ENCODE results near the gene PPP2CA. TPM values are rescaled to one million over a fixed set of nuclear protein-coding genes. Genes with fewer than 3 reads are reported as not detected.

The PPP2CA gene
- total and polyA plus RNA-seq, 9 donors = 28.0 to 142 (median 81.7) TPM

GRCh38 chr5:134249469-134250379 is 23.9 kb upstream of the PPP2CA start:
- WGBS, 3 donors = 81 to 84% (median 83%) methylated on average over 15 of the region's 15 CpGs
- no peak overlapping the region for H3K4me3 ChIP-seq
- H3K27me3 ChIP-seq = no peaks in the 10 kb centered on the region
- no peaks in the 10 kb centered on the region for H3K36me3 ChIP-seq
- H3K9me3 ChIP-seq = no peaks in the 10 kb centered on the region
- peaks cover 2% of the 10 kb centered on the region for H3K4me1 ChIP-seq (ENCODE audit: insufficient read depth)
- no peak for DNase-seq
- H3K27ac ChIP-seq = no peak overlapping the region
- intact Hi-C loops (cut with DNase I) = no loop called here
- TF ChIP-seq, protein P1, sequence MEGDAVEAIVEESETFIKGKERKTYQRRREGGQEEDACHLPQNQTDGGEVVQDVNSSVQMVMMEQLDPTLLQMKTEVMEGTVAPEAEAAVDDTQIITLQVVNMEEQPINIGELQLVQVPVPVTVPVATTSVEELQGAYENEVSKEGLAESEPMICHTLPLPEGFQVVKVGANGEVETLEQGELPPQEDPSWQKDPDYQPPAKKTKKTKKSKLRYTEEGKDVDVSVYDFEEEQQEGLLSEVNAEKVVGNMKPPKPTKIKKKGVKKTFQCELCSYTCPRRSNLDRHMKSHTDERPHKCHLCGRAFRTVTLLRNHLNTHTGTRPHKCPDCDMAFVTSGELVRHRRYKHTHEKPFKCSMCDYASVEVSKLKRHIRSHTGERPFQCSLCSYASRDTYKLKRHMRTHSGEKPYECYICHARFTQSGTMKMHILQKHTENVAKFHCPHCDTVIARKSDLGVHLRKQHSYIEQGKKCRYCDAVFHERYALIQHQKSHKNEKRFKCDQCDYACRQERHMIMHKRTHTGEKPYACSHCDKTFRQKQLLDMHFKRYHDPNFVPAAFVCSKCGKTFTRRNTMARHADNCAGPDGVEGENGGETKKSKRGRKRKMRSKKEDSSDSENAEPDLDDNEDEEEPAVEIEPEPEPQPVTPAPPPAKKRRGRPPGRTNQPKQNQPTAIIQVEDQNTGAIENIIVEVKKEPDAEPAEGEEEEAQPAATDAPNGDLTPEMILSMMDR (IDR thresholded peaks at IDR 0.05) = no peak
- TF ChIP-seq EP300 (IDR thresholded peaks at IDR 0.05) (no peak), POLR2A (IDR thresholded peaks at IDR 0.05) (no peak)

DNA sequence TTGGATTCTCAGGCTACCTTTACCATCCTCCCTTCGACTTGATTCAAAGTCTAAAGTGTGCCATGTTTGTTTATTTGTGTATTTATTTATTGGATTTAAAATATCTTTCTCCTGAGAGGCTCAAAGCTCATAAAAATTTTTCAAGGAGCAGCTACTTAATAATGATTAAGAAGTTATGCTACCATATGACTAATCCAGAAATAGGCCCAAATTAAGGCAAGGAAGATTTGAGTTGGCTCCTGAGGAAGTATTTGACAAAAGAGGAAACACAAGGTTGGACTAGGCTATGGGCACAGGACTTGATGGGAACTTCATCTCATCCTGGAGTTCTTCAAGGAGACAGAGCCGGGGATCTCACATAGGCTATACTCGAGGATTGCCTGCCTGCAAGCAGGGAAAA is 22.4 kb upstream of the PPP2CA start:
- H3K27me3 ChIP-seq = no peaks in the 10 kb centered on the region
- DNase-seq = no peak
- peaks cover 2% of the 10 kb centered on the region for H3K4me1 ChIP-seq (ENCODE audit: insufficient read depth)
- TF ChIP-seq EP300 (IDR thresholded peaks at IDR 0.05) (no peak), POLR2A (IDR thresholded peaks at IDR 0.05) (no peak)
- TF ChIP-seq, protein P1 (IDR thresholded peaks at IDR 0.05) = no peak
- WGBS, 3 donors = 79 to 86% (median 85%) methylated on average over 3 of the region's 3 CpGs
- no peak overlapping the region for H3K27ac ChIP-seq
- H3K4me3 ChIP-seq = no peak overlapping the region
- no peaks in the 10 kb centered on the region for H3K36me3 ChIP-seq
- intact Hi-C loops (cut with DNase I) = no loop called here
- H3K9me3 ChIP-seq = no peaks in the 10 kb centered on the region

- Histone ChIP-seq H3K27ac (no peak overlapping the region), H3K4me1 (ENCODE audit: insufficient read depth) (peaks cover 2% of the 10 kb centered on the region), H3K27me3 (no peaks in the 10 kb centered on the region), H3K4me3 (no peak overlapping the region), H3K36me3 (no peaks in the 10 kb centered on the region), H3K9me3 (no peaks in the 10 kb centered on the region)
- WGBS, 3 donors = 72 to 80% (median 75%) methylated on average over 6 of the region's 6 CpGs
- DNase-seq = no peak
- TF ChIP-seq, protein P1 (IDR thresholded peaks at IDR 0.05) = no peak
- TF ChIP-seq POLR2A (IDR thresholded peaks at IDR 0.05) (no peak), EP300 (IDR thresholded peaks at IDR 0.05) (no peak)
- intact Hi-C loops (cut with DNase I) = no loop called here
These were observed 21.8 kb upstream of the PPP2CA start for GRCh38 chr5:134247428-134248224.

DNA sequence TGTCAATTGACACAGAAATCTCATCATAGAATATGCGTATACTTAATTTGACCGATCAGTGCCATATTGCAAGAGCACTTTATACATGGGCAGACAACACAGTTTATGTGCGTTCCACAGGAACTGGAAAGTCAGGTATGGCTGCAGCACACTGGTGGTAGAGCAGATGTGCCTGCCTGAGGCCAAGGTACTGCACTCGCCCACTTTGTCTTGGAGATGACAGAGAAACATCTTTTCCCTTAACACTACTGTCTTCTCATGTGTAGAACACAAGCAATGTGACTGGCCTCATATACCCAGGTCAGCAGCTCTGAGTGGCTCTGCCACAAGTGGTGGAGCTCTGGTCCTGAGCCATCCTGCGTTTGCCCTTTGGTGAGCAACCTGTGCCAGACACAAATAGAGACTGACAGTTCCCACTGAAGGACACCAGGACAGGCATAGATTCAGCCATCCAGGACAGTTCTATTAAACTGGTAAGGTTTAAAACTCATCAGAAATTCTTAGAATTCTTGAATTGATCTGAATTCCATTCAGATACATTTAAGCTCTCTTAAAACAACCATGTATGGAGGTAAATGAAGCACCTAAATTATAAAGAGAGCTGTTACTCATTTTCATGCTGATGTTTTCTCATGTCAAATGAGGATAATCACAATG is 21.0 kb upstream of the PPP2CA start:
- 89 to 98% (median 92%) methylated on average over 5 of the region's 5 CpGs for WGBS, 3 donors
- Histone ChIP-seq H3K36me3 (no peaks in the 10 kb centered on the region), H3K9me3 (no peaks in the 10 kb centered on the region), H3K4me3 (no peak overlapping the region), H3K27me3 (no peaks in the 10 kb centered on the region), H3K4me1 (ENCODE audit: insufficient read depth) (peaks cover 2% of the 10 kb centered on the region), H3K27ac (no peak overlapping the region)
- no peak for DNase-seq
- intact Hi-C loops (cut with DNase I) = no loop called here
- TF ChIP-seq, protein P1 (IDR thresholded peaks at IDR 0.05) = no peak
- TF ChIP-seq EP300 (IDR thresholded peaks at IDR 0.05) = no peak
